SKM-1 (cell line): ENCODE results near the gene KCNF1.
A peak's percentile ranks its signal among the peaks of the same experiment; 100 is the strongest.

Experiments used
- DNase-seq: peaks from one replicate; lab custom pipeline; 2025; ENCODE audit not compliant: unreplicated experiment; lab: John Stamatoyannopoulos, UW

KCNF1 gene

GRCh38 chr2:10911291-10912075, at the start of gene KCNF1:
Gene KCNF1, plus strand, starts transcription at chr2:10911934. Its CDS starts 493 bp downstream, at chr2:10912427.
- no peak for DNase-seq

- DNase-seq, result no peak
Measured at GRCh38 chr2:10862330-10862729, 49.4 kb upstream of the KCNF1 start.

- no peak for DNase-seq
Measured at GRCh38 chr2:10863047-10863446, 48.7 kb upstream of the KCNF1 start.

GRCh38 chr2:10863837-10864236, 47.9 kb upstream of the KCNF1 start:
- DNase-seq, result peak; percentile 50

GRCh38 chr2:10864251-10864650, 47.5 kb upstream of the KCNF1 start:
- no peak for DNase-seq

GRCh38 chr2:10864861-10865636, 46.7 kb upstream of the KCNF1 start:
- no peak for DNase-seq

GRCh38 chr2:10865841-10866240, 45.9 kb upstream of the KCNF1 start:
- DNase-seq, result no peak

- DNase-seq, result no peak
Measured at GRCh38 chr2:10867692-10868420, 43.9 kb upstream of the KCNF1 start.

- DNase-seq, result no peak
Measured at GRCh38 chr2:10868465-10869314, 43.0 kb upstream of the KCNF1 start.

- no peak for DNase-seq
Measured at GRCh38 chr2:10871978-10872377, 39.8 kb upstream of the KCNF1 start.

GRCh38 chr2:10873171-10873570, 38.6 kb upstream of the KCNF1 start:
- no peak for DNase-seq

- no peak for DNase-seq
Measured at GRCh38 chr2:10873790-10874437, 37.8 kb upstream of the KCNF1 start.

- DNase-seq, result no peak
Measured at GRCh38 chr2:10875126-10875525, 36.6 kb upstream of the KCNF1 start.

GRCh38 chr2:10876394-10876793, 35.3 kb upstream of the KCNF1 start:
- DNase-seq, result no peak

- no peak for DNase-seq
Measured at GRCh38 chr2:10876963-10877362, 34.8 kb upstream of the KCNF1 start.

- DNase-seq, result no peak
Measured at GRCh38 chr2:10877651-10878111, 34.1 kb upstream of the KCNF1 start.

GRCh38 chr2:10878268-10878915, 33.3 kb upstream of the KCNF1 start:
- DNase-seq, result no peak

- no peak for DNase-seq
Measured at GRCh38 chr2:10879159-10879558, 32.6 kb upstream of the KCNF1 start.
